Psoas muscle (tissue), 8 donors: ENCODE data around the gene PCLO. TPM values are rescaled to one million over a fixed set of nuclear protein-coding genes. Genes with fewer than 3 reads are reported as not detected.

Experiments used
- ATAC-seq, 4 donors: fragments of 200-7000 bp; cut with Tn5 transposase; one replicate each; pipeline ENCODE4 v1.9.1; 2020; ENCODE audit warnings: moderate library complexity in 3 of 4, mild to moderate bottlenecking in 2 of 4
- DNase-seq, 2 donors: peaks; one replicate each; pipeline ENCODE4 v3.0.0-alpha.2; 2020
- H3K27ac ChIP-seq: fragments of 200-600 bp; one replicate; pipeline ENCODE4 v1.8.0; 2022
- H3K27me3 ChIP-seq, 3 donors: fragments of 200-600 bp in 1 of 3; one replicate each; pipeline versions ENCODE4 v1.6.1 to v1.8.0; 2013 to 2022; ENCODE audit warnings: low read length in 2 of 3, mild to moderate bottlenecking in 2 of 3, moderate library complexity in 1 of 3; ENCODE audit not compliant: insufficient read depth in 3 of 3
- H3K36me3 ChIP-seq, 2 donors: fragments of 200-600 bp in 1 of 2; one replicate each; pipeline versions ENCODE4 v1.6.1 to v1.8.0; 2013 to 2022; ENCODE audit warnings: low read depth in 1 of 2, mild to moderate bottlenecking in 1 of 2, moderate library complexity in 1 of 2; ENCODE audit not compliant: insufficient read depth in 1 of 2
- H3K4me1 ChIP-seq: fragments of 200-600 bp; one replicate; pipeline ENCODE4 v1.8.0; 2022
- H3K4me3 ChIP-seq: fragments of 200-600 bp; one replicate; pipeline ENCODE4 v1.8.0; 2022; ENCODE audit warnings: mild to moderate bottlenecking
- H3K9me3 ChIP-seq: fragments of 200-600 bp; one replicate; pipeline ENCODE4 v1.8.0; 2022
- WGBS, 3 donors: extraction: QIAGEN DNeasy Blood & Tissue Kit; methylation state at CpG; one replicate each; pipeline versions ENCODE4 v1.1.6 to v1.1.7; 2013; 5-methylcytosine and 5-hydroxymethylcytosine counted together
- intact Hi-C, 2 donors: fragments of 100-400 bp; cut with DNase I; formaldehyde crosslinking; loops; one replicate each; pipeline versions ENCODE4 v1.11.0 to v1.14.2; 2022
- polyA plus RNA-seq, 3 donors: library from polyadenylated mRNA; stranded (reverse); fragments of 200-250 nt; gene quantifications; one replicate each; pipeline ENCODE4 v1.2.3, GENCODE V29; 2013
- total RNA-seq, 4 donors: library from RNA; stranded (reverse); fragmentation: NEBNext Ultra II Directional in 2 of 4; extraction: Animal tissue kit (Norgen Biotek cat#: 25700) in 2 of 4; gene quantifications; one replicate each; pipeline versions ENCODE4 v1.2.1 to v1.2.4, GENCODE V29; 2021 to 2023
- TF ChIP-seq, protein P1 (sequence below): fragments of 200-600 bp; IDR thresholded peaks from one replicate; pipeline ENCODE4 v1.8.0; 2022; ENCODE audit warnings: antibody characterized with exemption
- donor health status: healthy with polysubstance abuse.
- donor health status: DM: no; HTN: no; CAD: no; lungs with moderate emphysema.
- donor health status: Bipolar disorder and iron deficiency.
- donor health status: healthy.
- donor health status: DM: yes; HTN: yes; CAD: no.
- donor health status: DM: no; HTN: no; CAD: no.
- donor health status: DM: no; HTN: no; CAD: no.
- donor health status: DM: yes; HTN: yes; CAD: no.

The PCLO gene
- total and polyA plus RNA-seq, 7 donors, result 0.03 to 0.46 (median 0.08) TPM; not detected in 3

DNA sequence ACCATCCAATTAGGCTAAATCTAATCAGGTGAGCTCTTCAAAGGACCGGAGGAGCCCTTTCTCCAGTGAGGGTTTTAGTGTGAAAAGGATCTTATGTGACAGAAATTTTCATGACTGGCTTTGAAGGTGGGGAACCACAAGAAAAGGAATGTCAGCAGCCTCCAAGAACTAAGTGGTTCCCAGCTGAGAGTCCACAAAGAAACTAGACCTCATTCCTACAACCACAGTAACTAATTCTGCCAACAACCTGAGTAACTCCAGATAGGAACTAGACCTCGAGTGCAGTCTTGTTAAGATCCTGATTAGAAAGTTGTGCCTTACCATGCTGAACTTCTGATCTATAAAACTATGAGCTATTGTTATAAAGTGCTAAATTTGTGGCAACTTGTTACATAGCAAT is 51.3 kb downstream of the PCLO start:
- WGBS, 3 donors, result 63 to 70% (median 64%) methylated on average over 2 of the region's 2 CpGs
- intact Hi-C loops, result no loop called here
- DNase-seq, result no peak

DNA sequence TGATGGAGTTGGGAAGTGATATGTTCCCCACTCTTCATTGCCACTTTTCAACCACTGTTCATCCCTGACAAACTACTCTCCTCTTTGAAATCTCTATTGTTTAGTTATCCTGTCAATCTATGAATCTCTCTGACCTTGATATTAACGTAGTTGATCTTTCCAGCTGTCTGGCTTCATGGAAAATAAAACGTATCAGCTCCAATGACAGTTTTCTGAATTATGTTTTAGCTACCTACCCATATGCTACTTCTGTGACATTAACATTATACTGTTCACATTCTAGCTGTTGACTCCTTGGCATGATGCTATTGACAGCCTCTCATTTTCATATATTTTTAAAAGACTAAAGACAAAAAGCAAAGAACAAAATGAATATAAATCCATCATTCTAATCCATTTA is 53.3 kb downstream of the PCLO start:
- DNase-seq (no peak), ATAC-seq (no peak)
- Histone ChIP-seq H3K36me3 (no peaks in the 10 kb centered on the region), H3K4me3 (no peak overlapping the region), H3K27ac (no peak overlapping the region), H3K9me3 (no peaks in the 10 kb centered on the region), H3K27me3 (no peaks in the 10 kb centered on the region), H3K4me1 (no peaks in the 10 kb centered on the region)
- WGBS, 3 donors, result 34 to 42% (median 40%) methylated on average over 2 of the region's 2 CpGs
- TF ChIP-seq, protein P1, sequence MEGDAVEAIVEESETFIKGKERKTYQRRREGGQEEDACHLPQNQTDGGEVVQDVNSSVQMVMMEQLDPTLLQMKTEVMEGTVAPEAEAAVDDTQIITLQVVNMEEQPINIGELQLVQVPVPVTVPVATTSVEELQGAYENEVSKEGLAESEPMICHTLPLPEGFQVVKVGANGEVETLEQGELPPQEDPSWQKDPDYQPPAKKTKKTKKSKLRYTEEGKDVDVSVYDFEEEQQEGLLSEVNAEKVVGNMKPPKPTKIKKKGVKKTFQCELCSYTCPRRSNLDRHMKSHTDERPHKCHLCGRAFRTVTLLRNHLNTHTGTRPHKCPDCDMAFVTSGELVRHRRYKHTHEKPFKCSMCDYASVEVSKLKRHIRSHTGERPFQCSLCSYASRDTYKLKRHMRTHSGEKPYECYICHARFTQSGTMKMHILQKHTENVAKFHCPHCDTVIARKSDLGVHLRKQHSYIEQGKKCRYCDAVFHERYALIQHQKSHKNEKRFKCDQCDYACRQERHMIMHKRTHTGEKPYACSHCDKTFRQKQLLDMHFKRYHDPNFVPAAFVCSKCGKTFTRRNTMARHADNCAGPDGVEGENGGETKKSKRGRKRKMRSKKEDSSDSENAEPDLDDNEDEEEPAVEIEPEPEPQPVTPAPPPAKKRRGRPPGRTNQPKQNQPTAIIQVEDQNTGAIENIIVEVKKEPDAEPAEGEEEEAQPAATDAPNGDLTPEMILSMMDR, result no peak
- intact Hi-C loops, result no loop called here

More for the DNA sequence above, 51.3 kb downstream of the PCLO start:
- TF ChIP-seq, protein P1, result no peak
- Histone ChIP-seq H3K27me3 (no peaks in the 10 kb centered on the region), H3K4me3 (no peak overlapping the region), H3K9me3 (no peaks in the 10 kb centered on the region), H3K27ac (no peak overlapping the region), H3K4me1 (no peaks in the 10 kb centered on the region), H3K36me3 (no peaks in the 10 kb centered on the region)
- no peak for ATAC-seq

DNA sequence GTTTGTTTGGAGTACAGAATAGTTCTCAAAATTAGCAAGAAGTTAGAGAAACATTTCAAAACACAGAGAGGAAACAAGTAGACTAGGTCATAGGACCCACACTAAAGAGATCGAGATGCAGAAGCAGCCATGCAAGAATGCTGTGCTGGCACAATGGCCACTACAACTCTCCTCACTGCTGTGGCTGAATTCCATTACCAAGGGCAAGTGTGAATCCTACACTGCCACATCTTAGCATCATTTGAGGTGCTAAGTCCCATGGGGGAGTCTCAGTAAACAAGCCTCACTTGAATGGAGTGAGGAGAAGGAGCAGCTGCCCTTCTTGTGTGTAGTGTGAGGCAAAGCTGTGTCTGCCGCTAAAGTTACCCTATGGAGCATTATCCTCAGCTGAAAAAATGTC is 56.7 kb downstream of the PCLO start:
- DNase-seq (no peak), ATAC-seq (no peak)
- Histone ChIP-seq H3K27ac (no peak overlapping the region), H3K4me3 (no peak overlapping the region), H3K4me1 (no peaks in the 10 kb centered on the region), H3K9me3 (no peaks in the 10 kb centered on the region), H3K27me3 (no peaks in the 10 kb centered on the region), H3K36me3 (no peaks in the 10 kb centered on the region)
- intact Hi-C loops, result no loop called here
- TF ChIP-seq, protein P1, result no peak
- 0 to 72% (median 70%) methylated on average over 2 of the region's 2 CpGs for WGBS, 3 donors

DNA sequence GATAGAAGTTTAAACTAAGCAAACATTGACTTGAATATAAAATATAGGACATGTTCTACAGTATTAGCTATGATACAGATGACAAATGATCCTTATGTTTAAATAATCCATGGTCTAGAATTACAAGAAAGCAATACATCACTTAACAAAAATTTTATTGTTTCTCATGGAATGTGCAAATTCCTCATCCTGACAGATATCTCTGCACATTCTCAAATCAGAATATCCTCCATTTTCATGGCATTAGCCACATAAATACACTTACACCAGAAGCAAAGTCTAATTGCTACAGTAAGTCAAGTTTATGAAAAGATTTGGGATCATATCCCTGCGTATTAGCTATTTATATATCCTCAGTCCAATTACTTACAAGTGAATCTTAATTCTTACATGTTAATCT is 57.6 kb downstream of the PCLO start:
- WGBS, 3 donors, result 73 to 83% (median 79%) methylated on average over 1 of the region's 1 CpG
- no peak for DNase-seq
- no peaks in the 10 kb centered on the region for H3K9me3 ChIP-seq
- H3K4me3 ChIP-seq, result no peak overlapping the region
- no peak for ATAC-seq
- H3K27me3 ChIP-seq, result no peaks in the 10 kb centered on the region
- intact Hi-C loops, result no loop called here
- H3K27ac ChIP-seq, result no peak overlapping the region
- TF ChIP-seq, protein P1, result no peak
- no peaks in the 10 kb centered on the region for H3K36me3 ChIP-seq
- no peaks in the 10 kb centered on the region for H3K4me1 ChIP-seq

DNA sequence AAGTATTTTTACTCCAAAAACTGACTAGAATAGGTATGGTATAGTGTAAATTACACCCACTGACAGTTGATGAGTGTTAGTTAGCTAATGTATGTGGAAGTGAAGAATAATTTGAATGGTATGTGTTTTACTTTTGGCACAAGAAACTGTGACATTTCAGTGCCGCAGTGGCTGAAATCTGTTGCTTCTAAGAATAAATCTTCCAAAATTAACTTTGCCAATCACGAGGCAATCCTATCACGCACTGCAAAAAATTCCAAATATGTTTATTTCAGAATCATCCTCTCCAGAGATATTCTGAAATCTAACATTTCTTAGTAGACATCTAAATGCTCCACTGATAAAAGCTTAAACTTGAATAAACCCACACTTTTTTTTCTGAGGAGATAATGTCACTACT is 61.2 kb downstream of the PCLO start:
- Histone ChIP-seq H3K4me1 (no peaks in the 10 kb centered on the region), H3K27ac (no peak overlapping the region), H3K36me3 (no peaks in the 10 kb centered on the region), H3K9me3 (no peaks in the 10 kb centered on the region), H3K4me3 (no peak overlapping the region), H3K27me3 (no peaks in the 10 kb centered on the region)
- ATAC-seq (no peak), DNase-seq (no peak)
- intact Hi-C loops, result no loop called here
- TF ChIP-seq, protein P1, result no peak
- WGBS, 3 donors, result 56 to 73% (median 59%) methylated on average over 3 of the region's 3 CpGs
